ENCODE results near the gene KIF21A.

KIF21A gene

GRCh38 chr12:39413836-39414771, 28.8 kb downstream of the KIF21A start:
- TF ChIP-seq CTCF (conservative IDR thresholded peaks at IDR 0.05; ENCODE audit: low read length), result no peak
- no peak overlapping the region for H3K4me3 ChIP-seq (ENCODE audit: low read length)
- DNase-seq (ENCODE audit: low read depth), result no peak

DNA sequence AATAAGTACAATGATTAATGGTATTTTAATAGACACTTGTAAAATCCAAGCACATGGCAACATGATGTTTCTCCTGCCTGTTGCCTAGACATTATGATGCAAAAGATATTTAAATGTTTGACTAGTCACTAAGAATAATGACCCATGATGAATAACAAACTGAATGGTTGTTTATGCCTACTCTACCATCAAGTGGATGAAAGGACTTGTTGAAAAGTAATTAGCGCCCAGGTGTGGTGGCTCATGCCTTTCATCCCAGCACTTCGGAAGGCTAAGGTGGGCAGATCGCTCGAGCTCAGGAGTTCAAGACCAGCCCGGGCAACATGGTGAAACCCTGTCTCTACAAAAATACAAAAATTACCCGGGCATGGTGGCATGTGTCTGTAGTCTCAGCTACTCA, 30.7 kb downstream of the KIF21A start:
- H3K4me3 ChIP-seq (ENCODE audit: low read length), result no peak overlapping the region
- no peak for TF ChIP-seq CTCF (conservative IDR thresholded peaks at IDR 0.05; ENCODE audit: low read length)
- no peak for DNase-seq (ENCODE audit: low read depth)

DNA sequence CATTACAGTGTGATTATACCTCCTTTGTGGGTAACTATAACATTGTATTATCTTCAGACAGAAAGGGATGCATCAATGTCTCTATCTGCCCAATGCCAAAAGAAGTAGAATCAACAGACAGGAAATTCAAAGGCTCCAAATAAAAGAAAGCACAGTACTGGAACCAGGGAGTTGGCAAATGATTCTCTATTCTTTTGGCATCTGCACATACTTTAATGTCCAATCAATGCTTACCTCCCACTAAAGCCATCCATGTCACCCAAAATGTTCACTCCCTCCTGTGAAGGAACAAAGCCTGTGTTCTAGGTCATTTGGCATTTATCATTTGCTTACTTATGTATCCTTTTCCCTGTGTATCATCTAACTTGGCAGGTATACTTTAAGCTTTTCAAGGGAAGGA, 36.7 kb downstream of the KIF21A start:
- no peak for TF ChIP-seq CTCF (conservative IDR thresholded peaks at IDR 0.05; ENCODE audit: low read length)
- no peak overlapping the region for H3K4me3 ChIP-seq (ENCODE audit: low read length)
- DNase-seq (ENCODE audit: low read depth), result no peak

GRCh38 chr12:39405580-39405979, 37.3 kb downstream of the KIF21A start:
- DNase-seq (ENCODE audit: low read depth), result no peak
- TF ChIP-seq CTCF (conservative IDR thresholded peaks at IDR 0.05; ENCODE audit: low read length), result no peak
- no peak overlapping the region for H3K4me3 ChIP-seq (ENCODE audit: low read length)

- no peak for TF ChIP-seq CTCF (conservative IDR thresholded peaks at IDR 0.05; ENCODE audit: low read length)
- no peak for DNase-seq (ENCODE audit: low read depth)
- H3K4me3 ChIP-seq (ENCODE audit: low read length), result no peak overlapping the region
These were observed 38.9 kb downstream of the KIF21A start for GRCh38 chr12:39404000-39404399.

DNA sequence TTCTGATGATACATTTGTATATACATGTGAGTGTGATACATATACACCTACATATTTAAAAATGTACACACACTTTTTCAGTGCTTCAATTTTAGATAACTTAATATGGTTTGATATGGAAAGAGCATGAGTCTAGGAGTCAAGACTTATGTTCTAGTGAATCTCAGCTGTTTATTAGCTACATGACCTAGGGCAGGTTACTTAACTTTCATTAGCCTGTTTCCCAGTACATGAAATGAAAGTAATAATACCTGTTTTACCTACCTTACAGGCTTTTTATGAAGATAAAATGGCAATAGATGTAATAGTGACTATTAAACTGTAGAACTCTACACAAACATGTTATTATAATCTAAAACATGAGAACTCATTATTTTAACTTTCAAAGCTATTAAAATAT, 39.5 kb downstream of the KIF21A start:
- no peak for DNase-seq (ENCODE audit: low read depth)
- TF ChIP-seq CTCF (conservative IDR thresholded peaks at IDR 0.05; ENCODE audit: low read length), result no peak
- no peak overlapping the region for H3K4me3 ChIP-seq (ENCODE audit: low read length)

- no peak overlapping the region for H3K4me3 ChIP-seq (ENCODE audit: low read length)
- TF ChIP-seq CTCF (conservative IDR thresholded peaks at IDR 0.05; ENCODE audit: low read length), result no peak
- no peak for DNase-seq (ENCODE audit: low read depth)
These were observed 40.0 kb downstream of the KIF21A start for GRCh38 chr12:39402922-39403321.
